ACC112 (cell line): ENCODE measurements around the gene LDHAL6B.

Source experiments
- H2AFZ ChIP-seq: fragments of 200-600 bp; sonication (generic); one replicate; pipeline ENCODE4 v1.6.0; 2017; ENCODE audit warnings: antibody characterized with exemption, low read length; ENCODE audit not compliant: unreplicated experiment
- H3K27ac ChIP-seq: fragments of 200-600 bp; sonication (generic); 2 replicates; pipeline ENCODE4 v1.5.1; 2014; ENCODE audit warnings: low read depth, mild to moderate bottlenecking, antibody characterized with exemption, low read length, moderate library complexity
- H3K27me3 ChIP-seq: fragments of 200-600 bp; sonication (generic); 2 replicates; pipeline ENCODE4 v1.6.1; 2014; ENCODE audit warnings: mild to moderate bottlenecking, antibody characterized with exemption, low read length, moderate library complexity, mixed read lengths; ENCODE audit not compliant: insufficient read depth
- H3K36me3 ChIP-seq: fragments of 200-600 bp; sonication (generic); 2 replicates; pipeline ENCODE4 v1.6.1; 2016; ENCODE audit warnings: mild to moderate bottlenecking, antibody characterized with exemption, low read length, moderate library complexity, mixed read lengths; ENCODE audit not compliant: insufficient read depth
- H3K4me1 ChIP-seq: fragments of 200-600 bp; sonication (generic); one replicate; pipeline ENCODE4 v1.6.1; 2016; ENCODE audit warnings: low read length, mixed read lengths; ENCODE audit not compliant: insufficient read depth, unreplicated experiment, control insufficient read depth
- H3K4me3 ChIP-seq: fragments of 200-600 bp; sonication (generic); 2 replicates; pipeline ENCODE4 v1.5.1; 2014; ENCODE audit warnings: mild to moderate bottlenecking, low read depth, low read length
- H3K79me2 ChIP-seq: fragments of 200-600 bp; sonication (generic); one replicate; pipeline ENCODE4 v1.6.0; 2016; ENCODE audit warnings: low read length; ENCODE audit not compliant: control insufficient read depth, unreplicated experiment, insufficient read depth

Gene LDHAL6B

DNA sequence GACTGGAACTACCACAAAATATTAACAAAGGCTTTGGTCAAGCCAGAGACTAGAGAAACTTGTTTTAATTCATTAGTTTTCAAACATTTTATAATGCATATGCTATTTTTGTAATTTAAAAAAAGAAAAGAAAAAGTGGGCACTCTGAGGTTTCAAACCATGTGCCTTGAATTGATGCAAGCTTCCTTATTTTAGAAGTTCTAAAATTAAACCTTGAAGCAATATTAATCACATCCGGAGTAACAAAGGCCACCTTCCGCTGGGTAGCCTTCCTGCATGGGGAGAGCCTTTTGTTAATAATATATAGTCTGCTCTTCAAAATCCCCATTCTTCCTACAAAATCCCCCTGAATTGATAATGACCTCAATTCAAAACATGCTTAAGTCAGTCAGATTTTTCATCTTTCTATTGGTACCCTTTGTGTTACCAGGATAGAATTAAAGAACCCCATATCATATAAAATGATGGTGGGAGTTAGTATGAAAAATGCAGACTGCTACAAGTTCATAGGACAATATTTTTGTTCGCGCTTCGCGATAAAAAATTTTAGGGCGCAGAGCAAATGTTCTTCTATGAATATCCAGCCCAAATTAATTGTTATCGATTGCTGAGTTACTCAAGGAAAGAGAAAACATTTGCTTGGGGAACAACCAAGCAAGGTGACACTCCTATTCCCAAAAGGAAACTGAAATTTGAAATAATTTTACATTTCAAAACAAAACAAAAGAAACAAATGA is 30.6 kb downstream of the LDHAL6B start:
- Histone ChIP-seq H3K27ac (no peak overlapping the region), H3K79me2 (peaks cover 13% of the 10 kb centered on the region), H3K4me1 (peaks cover 25% of the 10 kb centered on the region), H3K27me3 (no peaks in the 10 kb centered on the region), H3K4me3 (no peak overlapping the region), H3K36me3 (peaks cover 14% of the 10 kb centered on the region), H2AFZ (no peak overlapping the region)

DNA sequence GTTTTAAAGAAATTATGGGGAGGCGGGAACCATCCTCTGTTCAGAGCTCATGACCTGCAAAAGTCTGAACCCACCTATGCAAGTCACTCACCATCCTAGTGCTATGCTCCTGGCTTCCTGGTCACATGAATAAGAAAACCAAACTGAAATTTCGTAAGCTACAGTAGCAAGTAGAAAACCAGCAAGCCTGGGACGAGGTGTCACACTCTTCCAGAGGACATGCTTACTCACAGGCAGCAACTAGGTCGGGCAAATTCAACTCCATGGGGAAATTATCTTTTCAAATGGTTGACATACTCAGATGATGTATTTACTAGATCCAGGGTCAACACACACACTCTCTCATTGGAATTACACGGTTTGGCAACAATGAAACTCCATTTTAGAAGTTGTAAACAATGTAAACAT is 31.3 kb downstream of the LDHAL6B start:
- Histone ChIP-seq H3K36me3 (peaks cover 16% of the 10 kb centered on the region), H3K79me2 (peaks cover 16% of the 10 kb centered on the region), H3K4me3 (no peak overlapping the region), H3K27me3 (no peaks in the 10 kb centered on the region), H2AFZ (no peak overlapping the region), H3K27ac (no peak overlapping the region; the same call in 1 of the 2 replicates), H3K4me1 (peaks cover 19% of the 10 kb centered on the region)

DNA sequence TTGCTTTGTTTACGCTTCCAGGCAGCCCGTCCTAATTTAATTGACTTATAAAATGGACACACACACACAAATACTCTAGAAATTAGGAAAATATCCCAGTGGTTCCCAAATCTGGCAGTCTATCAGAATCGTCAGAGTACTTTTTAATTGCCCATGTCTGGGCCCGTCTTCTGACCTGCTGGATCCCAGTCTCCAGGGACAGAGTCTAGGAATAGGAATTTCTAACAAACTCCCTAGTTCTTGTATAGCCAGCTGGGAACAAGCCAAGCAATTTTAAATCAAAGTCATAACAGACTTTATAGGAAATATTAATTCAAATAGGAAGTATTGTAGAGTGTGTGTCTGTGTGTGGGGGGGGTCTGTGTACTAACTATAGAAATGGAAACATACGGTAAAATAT is 33.4 kb downstream of the LDHAL6B start:
- no peak overlapping the region for H2AFZ ChIP-seq
- H3K4me1 ChIP-seq = peaks cover 16% of the 10 kb centered on the region
- H3K27me3 ChIP-seq = no peaks in the 10 kb centered on the region
- H3K27ac ChIP-seq = no peak overlapping the region
- H3K36me3 ChIP-seq = peaks cover 23% of the 10 kb centered on the region
- peaks cover 18% of the 10 kb centered on the region for H3K79me2 ChIP-seq
- H3K4me3 ChIP-seq = no peak overlapping the region

GRCh38 chr15:59242649-59243048 is 36.0 kb downstream of the LDHAL6B start:
- Histone ChIP-seq H3K36me3 (peaks cover 16% of the 10 kb centered on the region; the same call in 1 of the 2 replicates), H2AFZ (no peak overlapping the region), H3K4me1 (peaks cover 9% of the 10 kb centered on the region), H3K4me3 (no peak overlapping the region), H3K27ac (no peak overlapping the region), H3K27me3 (no peaks in the 10 kb centered on the region), H3K79me2 (peaks cover 18% of the 10 kb centered on the region)

DNA sequence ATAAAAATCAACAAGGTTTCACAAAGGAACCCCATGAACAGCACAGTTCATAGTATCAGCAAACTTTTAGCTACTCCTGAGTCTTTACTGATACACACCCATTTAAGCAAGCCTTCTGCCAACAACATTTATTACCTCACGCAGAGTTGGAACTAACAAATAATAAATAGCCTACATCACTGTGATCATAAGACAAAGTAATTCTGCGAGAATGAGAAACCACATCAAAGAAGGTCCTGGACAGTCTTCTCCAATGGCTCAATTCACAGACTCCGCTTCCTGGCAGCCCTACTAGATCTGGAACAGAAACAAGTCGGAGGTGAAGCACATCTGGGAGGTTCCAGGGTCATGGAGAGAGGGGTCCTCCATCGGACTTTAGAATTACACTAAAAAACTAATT is 37.0 kb downstream of the LDHAL6B start:
- Histone ChIP-seq H3K79me2 (peaks cover 18% of the 10 kb centered on the region), H3K4me1 (no peaks in the 10 kb centered on the region)

DNA sequence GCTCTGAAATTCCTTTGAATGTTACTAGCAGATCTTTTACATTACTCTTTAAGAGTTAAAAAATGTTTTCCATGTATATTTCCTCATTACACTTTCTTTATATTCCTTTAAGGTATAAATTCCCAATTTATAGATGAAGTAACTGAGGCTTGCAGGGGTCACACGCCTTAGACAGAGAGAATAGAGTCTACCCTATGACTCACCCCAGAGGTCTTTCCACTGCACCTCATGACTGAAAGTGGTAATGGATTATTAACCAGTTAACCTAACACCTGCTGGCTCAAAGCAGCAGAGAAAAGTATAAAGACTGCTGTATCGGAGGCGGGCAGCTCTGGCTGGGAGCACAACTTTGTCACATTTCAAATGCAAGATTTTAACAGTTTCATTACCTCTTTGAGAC is 37.7 kb downstream of the LDHAL6B start:
- H3K4me1 ChIP-seq = no peaks in the 10 kb centered on the region
- no peak overlapping the region for H3K4me3 ChIP-seq
- no peak overlapping the region for H2AFZ ChIP-seq
- peaks cover 18% of the 10 kb centered on the region for H3K79me2 ChIP-seq
- no peaks in the 10 kb centered on the region for H3K27me3 ChIP-seq
- H3K36me3 ChIP-seq = peaks cover 13% of the 10 kb centered on the region; the same call in 1 of the 2 replicates
- H3K27ac ChIP-seq = no peak overlapping the region

More for the DNA sequence above, 37.0 kb downstream of the LDHAL6B start:
- Histone ChIP-seq H3K27ac (no peak overlapping the region), H3K4me3 (no peak overlapping the region), H3K36me3 (peaks cover 13% of the 10 kb centered on the region; the same call in 1 of the 2 replicates), H3K27me3 (no peaks in the 10 kb centered on the region), H2AFZ (no peak overlapping the region)

DNA sequence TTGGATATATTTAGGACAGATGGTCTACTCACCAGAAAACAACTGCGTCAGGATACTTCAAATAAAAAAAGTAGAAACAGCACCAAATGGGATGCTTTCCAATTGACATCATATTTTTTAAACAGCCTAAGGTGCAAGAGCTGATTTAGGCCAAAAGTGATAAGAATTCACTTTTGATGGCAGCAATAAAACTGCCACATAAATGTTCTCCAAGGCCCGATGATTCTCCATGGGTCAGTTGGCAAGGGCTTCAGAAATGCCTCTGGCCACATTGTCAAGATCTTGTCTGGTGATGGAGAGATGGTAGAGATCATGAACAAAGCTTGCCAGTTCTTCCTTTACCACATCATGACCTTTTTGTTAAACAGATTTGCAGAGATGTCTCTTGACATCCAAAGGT is 38.9 kb downstream of the LDHAL6B start:
- Histone ChIP-seq H3K27me3 (no peaks in the 10 kb centered on the region), H2AFZ (no peak overlapping the region), H3K4me1 (no peaks in the 10 kb centered on the region), H3K79me2 (peaks cover 11% of the 10 kb centered on the region), H3K36me3 (peaks cover 16% of the 10 kb centered on the region; the same call in 1 of the 2 replicates), H3K27ac (no peak overlapping the region), H3K4me3 (no peak overlapping the region)

DNA sequence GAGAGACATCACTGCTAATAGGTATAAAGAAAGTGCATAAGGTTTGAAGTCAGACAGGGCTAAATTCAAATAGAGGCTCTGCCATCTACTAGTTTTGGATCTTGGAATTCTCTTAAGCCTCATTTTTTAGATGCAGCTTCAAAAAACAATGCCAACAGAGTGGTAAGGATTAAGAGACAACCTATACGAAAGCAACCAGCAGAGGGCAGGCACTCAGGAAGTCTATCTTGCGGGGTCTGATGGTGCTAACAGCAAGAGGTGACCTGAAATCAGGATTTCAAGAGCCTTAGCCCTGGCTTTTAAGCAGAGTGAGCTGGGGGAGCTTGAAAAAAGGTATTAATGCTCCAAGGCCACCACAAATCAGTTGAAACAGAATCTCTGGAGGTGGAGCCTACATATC is 40.7 kb downstream of the LDHAL6B start:
- peaks cover 12% of the 10 kb centered on the region; the same call in 1 of the 2 replicates for H3K36me3 ChIP-seq
- peaks cover 6% of the 10 kb centered on the region for H3K79me2 ChIP-seq
- H3K4me3 ChIP-seq = no peak overlapping the region
- no peaks in the 10 kb centered on the region for H3K4me1 ChIP-seq
- H3K27me3 ChIP-seq = no peaks in the 10 kb centered on the region
- no peak overlapping the region for H2AFZ ChIP-seq
- H3K27ac ChIP-seq = no peak overlapping the region

- Histone ChIP-seq H3K79me2 (no peaks in the 10 kb centered on the region), H3K4me1 (no peaks in the 10 kb centered on the region), H3K27ac (no peak overlapping the region), H3K4me3 (no peak overlapping the region), H3K36me3 (peaks cover 3% of the 10 kb centered on the region), H2AFZ (no peak overlapping the region), H3K27me3 (no peaks in the 10 kb centered on the region)
Measured at GRCh38 chr15:59249816-59250215, 43.2 kb downstream of the LDHAL6B start.

- Histone ChIP-seq H3K36me3 (peaks cover 3% of the 10 kb centered on the region), H3K4me1 (no peaks in the 10 kb centered on the region), H3K27me3 (no peaks in the 10 kb centered on the region), H3K27ac (no peak overlapping the region), H3K4me3 (no peak overlapping the region), H2AFZ (no peak overlapping the region), H3K79me2 (no peaks in the 10 kb centered on the region)
Measured at GRCh38 chr15:59250249-59250648, 43.6 kb downstream of the LDHAL6B start.
